Fibroblast of skin of left quadriceps (primary cell): ENCODE data around the gene COPB2.

Source experiments
- DNase-seq, 2 experiments: peaks; one replicate each; pipeline ENCODE4 v3.0.0-alpha.2; 2013; ENCODE audit warnings: low read depth in 2 of 2

COPB2 gene

DNA sequence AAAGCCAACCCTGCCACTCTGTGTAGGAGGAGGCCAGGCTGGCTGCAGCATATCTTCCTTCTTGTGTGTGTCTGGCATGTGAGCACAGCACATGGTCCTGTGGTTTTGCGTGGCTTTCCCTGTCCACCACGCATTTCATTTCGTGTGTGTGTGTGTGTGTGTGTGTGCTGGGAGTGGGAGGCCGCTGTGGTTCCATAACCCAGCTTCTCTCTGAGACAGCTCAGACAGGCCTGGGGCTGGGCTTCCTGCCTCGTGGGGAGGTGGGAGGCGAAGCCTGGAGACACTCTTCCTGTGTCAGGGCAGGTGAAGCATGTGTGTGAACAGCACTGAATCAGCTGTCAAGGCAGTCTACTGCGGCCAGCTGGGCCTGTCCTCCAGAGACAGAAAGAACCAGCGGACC lies 61.6 kb downstream of the COPB2 start:
- no peak for DNase-seq

- no peak for DNase-seq
Observed at GRCh38 chr3:139327231-139327630, 62.2 kb downstream of the COPB2 start.

DNA sequence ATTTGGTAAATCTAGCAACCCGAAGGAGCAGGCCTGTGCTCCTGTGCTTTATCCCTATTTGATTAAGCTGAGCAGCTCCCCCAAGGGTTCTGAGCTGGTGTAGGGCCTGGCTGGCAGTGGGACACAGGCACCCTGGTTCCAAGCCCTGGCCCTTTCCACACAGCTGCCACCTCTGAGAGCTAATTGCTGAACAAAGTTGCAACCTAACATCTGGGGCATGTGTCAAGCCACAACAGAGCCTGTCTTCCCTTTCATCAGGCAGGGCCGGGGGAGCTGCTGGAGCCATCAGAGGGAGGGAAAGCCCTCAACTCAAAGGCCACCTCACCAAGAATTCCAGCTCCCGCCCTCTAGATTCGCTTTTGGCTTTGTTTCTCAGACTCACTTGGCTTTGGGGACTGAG lies 62.7 kb downstream of the COPB2 start:
- no peak for DNase-seq

DNA sequence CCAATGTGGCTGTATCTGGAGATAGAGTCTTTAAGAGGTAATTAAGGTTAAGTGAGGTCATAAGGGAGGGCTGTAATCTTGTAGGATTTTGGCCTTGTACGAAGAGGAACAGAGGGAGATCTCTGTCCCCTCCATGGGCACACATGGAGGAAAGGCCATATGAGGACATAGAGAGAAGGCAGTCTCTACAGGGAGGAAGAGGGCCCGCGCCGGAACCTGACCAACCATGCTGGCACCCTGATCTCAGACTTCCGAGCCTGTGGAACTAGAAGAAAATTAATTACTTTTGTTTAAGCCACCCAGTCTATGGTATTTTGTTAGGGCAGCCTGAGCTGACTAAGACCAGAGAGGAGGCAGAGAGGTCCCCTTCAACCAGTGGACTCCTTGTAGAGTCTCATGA lies 63.3 kb downstream of the COPB2 start:
- DNase-seq: no peak

- no peak for DNase-seq
Observed at GRCh38 chr3:139325551-139325950, 63.9 kb downstream of the COPB2 start.

DNA sequence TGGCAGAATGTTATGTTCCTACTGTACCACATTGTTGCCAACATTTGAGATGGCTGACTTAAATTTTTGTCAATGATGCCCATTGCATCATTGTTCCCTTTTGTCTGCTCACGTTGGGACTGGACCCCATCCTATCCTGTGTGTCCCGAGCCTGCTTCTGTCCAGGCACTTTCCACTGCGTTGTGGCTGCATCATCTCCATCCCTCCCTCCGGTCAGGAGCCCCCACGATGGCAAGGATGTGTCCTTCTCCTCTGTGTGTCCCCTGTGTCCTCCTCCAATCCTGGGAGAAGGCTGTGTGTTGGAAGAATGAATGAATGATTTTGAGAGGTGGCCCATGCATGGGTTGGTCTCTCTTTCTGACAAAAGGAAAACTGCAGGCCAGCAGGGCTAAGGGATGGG lies 65.0 kb downstream of the COPB2 start:
- no peak for DNase-seq

GRCh38 chr3:139323146-139323545 lies 66.3 kb downstream of the COPB2 start:
- no peak for DNase-seq

- DNase-seq: no peak
Observed at GRCh38 chr3:139322346-139322745, 67.1 kb downstream of the COPB2 start.

DNA sequence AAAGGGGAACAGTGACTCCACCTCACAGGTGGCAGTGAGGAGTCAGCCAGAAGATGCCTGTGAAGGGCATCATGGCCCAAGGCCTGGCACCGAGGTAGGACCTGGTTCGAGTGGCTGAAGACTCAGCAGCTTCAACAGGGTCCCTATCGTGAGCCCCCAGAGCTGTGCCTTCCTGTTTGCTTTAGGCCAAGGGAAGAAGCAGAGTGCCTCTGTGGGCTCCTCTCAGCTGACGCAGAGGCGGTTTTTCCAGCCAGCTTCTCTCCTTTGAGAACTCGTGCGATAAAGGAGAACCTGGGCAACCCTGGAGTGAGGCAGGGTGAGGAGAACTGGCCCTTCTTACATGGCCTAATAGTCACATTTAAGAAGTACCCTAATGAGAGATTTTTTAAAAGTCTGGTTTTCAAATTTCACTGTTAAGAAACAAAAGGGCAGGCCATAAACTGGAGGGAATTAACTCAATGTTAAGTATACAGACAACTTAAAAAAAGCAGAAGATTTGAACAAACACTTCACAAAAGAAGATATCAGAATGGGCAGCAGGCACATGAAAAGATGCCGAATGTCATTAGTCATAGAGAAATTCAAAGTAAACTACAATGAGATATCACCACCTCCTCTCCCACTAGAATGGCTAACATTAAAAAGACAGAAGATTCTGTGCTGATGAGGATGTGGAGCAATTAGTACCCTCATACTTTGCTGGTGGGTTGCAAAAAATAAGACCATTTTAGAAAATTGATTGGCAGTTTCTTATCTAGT lies 68.7 kb downstream of the COPB2 start:
- DNase-seq: no peak

- no peak for DNase-seq
Observed at GRCh38 chr3:139319428-139320402, 69.7 kb downstream of the COPB2 start.

DNA sequence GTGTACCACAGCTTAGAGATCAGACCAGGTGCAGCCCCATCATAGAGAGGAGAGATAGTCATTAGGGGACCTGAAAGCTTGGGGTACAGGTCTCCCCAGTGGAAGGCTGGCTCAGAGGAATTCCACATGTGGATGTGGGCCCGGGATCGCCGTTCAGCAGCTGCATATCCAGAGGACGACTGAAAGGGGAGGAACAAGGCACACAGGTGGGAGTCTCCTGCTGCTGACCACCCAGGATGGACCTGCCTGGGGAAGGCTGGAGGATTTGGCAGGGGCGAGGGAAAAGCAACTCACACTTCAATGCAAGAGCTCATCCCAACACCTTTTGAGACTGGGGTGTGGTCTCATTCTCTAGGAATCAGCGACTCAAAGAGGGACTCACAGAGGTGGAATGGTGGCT lies 70.6 kb downstream of the COPB2 start:
- no peak for DNase-seq

DNA sequence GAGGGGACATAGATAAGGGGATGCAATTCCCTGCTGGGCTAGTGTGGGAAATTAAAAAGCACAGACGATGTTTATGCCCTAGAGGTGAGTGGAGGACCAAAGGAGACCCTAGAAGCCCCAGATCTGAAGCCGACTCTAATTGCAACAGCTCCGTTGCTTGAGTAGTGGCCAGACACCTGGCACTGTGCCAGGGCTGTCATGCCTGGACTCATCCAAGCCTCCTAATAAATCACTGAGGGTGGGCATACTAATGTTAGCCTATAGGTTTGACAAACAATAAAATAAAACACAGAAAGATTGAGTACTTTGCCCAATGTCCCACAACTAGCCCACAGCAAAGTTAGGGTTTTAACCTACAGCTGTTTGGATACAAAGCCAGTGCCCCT lies 71.0 kb downstream of the COPB2 start:
- no peak for DNase-seq

DNA sequence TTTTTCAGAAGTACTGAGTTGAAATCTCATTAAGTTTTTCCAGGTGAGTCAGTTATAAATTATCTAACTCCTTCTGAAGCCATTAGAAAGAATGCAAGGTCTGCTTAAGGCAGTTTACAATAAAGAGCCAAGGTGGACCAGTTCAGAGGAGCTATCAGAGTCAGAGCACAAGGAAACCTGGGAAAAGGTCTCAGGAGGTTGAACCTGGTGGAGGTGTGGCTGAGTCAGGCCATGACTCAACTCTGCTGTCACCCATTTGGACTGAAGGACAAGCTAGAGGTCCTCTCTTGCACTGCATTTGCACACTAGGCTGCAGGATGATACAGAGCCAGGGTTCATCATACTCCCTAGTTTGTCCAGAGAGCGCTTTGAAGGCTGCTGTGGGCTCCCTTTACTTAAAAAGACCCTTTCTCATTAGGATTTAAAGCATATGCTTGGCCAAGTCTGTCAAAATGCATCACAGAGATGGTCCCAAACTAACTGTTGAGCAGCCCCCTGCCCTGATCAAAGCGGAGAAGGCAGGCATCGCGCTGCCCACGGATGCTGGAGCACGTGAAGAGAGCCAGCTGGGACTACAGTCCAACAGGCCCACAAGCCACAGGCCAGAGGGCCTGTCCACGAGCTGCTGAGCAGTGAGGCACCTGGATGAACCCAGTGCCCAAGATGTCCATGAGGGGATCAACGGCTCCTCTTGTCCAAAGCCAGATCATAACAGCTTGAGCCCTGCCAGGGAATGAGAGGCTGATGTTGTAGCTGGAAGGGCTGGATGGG lies 71.6 kb downstream of the COPB2 start:
- no peak for DNase-seq

DNA sequence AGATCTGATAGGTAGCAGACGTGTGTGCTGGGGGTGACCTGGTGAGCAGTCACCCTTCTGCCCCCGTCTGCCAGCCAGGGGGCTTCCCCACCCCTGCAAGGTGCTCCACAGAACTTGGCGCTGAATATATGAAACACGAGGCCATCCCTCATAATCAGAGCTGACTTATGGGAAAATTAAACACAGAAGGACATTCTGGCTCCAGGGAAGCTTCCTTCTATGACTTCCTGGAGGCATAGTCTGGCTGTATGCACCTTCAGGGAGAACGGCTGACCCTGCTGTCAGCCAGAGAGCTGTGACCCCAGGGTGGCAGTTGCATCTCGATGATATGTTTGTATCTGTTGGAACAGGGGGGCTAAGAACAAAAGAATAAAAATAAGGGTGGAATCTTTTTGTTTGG lies 72.2 kb downstream of the COPB2 start:
- DNase-seq: no peak

DNA sequence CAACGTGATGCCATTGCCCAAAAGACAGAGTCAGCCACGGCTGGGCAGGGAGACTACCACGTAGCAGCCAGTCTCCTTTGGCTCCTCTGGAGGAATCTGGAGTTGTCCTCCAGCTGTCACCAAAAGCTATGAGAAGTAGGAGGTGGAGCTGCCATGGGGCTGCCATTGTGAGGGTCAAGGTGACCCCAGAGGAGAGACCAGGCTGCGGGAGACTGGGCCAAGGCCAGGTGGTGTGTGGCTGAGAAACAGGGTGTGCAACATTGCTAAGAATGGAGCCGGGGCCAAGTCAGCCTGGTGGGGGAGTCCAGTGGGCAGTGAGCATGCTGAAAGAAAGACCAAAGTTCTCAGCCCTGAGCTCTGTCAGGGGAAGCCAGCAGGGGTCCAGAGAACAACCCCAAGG lies 75.5 kb downstream of the COPB2 start:
- no peak for DNase-seq

GRCh38 chr3:139312959-139313358 lies 76.5 kb downstream of the COPB2 start:
- DNase-seq: no peak

DNA sequence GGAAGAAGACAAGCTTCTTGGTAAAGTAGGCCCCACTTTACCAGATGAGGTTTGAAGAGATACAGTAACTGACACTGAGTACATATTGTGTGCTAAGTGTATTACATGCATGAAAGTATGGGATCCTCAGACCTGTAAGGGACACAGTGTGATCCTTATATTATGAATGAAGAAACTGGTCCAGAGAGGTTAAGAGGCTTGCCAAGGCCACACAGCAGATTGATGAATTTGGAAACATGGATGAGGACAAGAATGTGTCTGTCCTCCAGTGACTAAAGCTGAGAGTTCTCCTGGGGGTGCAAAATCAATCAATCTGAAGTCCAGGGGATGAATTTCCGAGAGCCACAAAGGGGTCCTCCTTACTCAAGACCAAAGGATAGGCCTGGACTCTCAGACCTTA lies 77.0 kb downstream of the COPB2 start:
- DNase-seq: no peak

GRCh38 chr3:139311557-139311956 lies 77.9 kb downstream of the COPB2 start:
- no peak for DNase-seq

- DNase-seq: peak; percentile 82 to 83
Observed at GRCh38 chr3:139310474-139310933, 78.9 kb downstream of the COPB2 start.

- no peak for DNase-seq
Observed at GRCh38 chr3:139309880-139310279, 79.6 kb downstream of the COPB2 start.

DNA sequence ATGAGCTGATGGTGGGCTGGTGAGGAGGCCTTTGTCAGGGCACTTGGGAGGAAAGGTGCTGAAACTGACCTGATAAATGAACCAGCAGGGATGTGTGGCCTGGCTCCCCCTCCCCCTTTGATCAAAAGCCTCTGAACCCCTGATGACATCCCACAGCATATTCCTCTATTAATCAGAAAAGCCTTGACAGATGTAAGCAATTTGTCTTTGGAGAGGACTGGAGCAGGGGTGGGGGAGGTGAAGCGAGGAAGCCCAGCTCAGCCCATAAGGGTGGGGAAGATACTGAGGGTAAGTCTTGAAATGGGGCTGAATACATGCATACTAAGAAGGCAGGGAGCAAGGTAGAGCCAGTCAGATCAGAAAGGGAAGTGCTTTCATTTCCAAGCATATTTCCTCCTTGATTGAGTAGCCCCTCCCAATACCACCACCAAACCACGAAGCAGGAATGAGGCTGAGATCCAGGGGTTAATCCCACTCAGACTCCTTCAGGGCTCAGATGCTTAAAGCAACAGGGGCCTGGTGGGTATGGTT lies 80.3 kb downstream of the COPB2 start:
- peak; percentile 24 to 35 for DNase-seq

DNA sequence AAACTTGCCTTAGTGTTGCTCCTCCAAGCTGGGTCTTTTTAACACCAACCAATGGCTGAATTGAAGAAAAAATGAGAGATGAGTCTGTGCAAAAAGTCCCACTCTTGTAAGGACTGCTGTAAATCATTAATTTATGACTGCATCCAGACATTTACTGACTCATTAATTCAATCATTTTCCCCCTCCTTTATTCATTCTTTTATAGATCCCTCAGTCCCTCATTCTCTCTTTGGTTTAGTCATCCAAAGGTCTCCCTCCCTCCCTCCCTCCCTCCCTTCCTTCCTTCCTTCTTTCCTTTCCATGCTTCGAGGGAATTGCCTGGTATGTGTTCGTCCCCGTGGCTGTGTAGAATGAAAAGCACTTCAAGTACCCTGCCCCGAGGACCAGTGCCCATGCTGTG lies 80.9 kb downstream of the COPB2 start:
- DNase-seq: peak in 1 of 2 experiments; percentile 20
